HG03469 (cell line): ENCODE measurements around the gene SLC16A7.
"Not testable (repeated sequence)": the region's sequence is repeated elsewhere in the genome, so short reads cannot be mapped to it uniquely, and the experiment has no call there.

ENCODE experiments used
- ATAC-seq: cut with Tn5 transposase; IDR thresholded peaks from one replicate; pipeline ENCODE4 v1.9.1; 2021; ENCODE audit warnings: mild to moderate bottlenecking, moderate library complexity, moderate number of reproducible peaks; ENCODE audit not compliant: unreplicated experiment

SLC16A7 gene

GRCh38 chr12:59595883-59596540 is at the start of gene SLC16A7:
Gene SLC16A7 (plus strand): TSS chr12:59596029. CDS start chr12:59704802, 108,773 bp downstream.
- ATAC-seq, result peak; percentile 45

- ATAC-seq, result no peak
Observed at GRCh38 chr12:59548930-59549329, 46.9 kb upstream of the SLC16A7 start.

DNA sequence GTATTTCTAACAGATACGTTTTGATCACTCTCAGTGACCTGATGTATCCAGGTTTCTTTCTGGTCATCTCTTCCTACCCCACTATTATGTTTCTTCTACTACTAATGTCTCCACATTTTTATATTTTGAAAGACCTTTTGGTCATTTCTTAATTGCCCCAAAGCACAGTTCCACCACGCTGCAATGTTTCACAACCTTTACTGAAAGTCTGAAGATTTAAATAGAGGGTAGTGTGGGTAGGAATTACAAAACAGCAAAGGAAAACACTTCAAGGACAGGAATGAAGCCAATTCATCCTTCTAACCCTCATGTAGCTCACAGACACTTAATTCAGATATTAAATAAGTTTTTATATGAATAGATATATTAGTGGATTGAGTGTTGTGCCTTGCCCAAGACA is 36.1 kb upstream of the SLC16A7 start:
- no peak for ATAC-seq

- no peak for ATAC-seq
Observed at GRCh38 chr12:59570145-59570544, 25.7 kb upstream of the SLC16A7 start.

- no peak for ATAC-seq
Observed at GRCh38 chr12:59574406-59574805, 21.4 kb upstream of the SLC16A7 start.

DNA sequence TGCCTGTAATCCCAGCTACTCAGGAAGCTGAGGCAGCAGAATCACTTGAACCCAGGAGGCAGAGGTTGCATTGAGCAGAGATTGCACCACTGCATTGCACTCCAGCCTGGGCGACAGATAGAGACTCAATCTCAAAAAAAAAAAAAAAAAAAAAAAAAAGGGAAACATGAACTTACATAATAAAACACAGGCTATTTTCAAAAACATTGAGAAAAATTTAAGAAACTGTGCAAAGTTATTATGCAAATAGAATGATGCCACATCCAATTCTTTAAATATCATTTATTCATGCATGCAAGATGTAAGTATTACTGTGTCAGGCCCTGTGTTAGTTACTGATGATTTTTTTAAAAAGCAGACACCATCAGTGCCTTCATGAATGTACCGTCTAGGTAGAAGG is 20.0 kb upstream of the SLC16A7 start:
- no peak for ATAC-seq

- ATAC-seq, result no peak
Observed at GRCh38 chr12:59578254-59578653, 17.6 kb upstream of the SLC16A7 start.

DNA sequence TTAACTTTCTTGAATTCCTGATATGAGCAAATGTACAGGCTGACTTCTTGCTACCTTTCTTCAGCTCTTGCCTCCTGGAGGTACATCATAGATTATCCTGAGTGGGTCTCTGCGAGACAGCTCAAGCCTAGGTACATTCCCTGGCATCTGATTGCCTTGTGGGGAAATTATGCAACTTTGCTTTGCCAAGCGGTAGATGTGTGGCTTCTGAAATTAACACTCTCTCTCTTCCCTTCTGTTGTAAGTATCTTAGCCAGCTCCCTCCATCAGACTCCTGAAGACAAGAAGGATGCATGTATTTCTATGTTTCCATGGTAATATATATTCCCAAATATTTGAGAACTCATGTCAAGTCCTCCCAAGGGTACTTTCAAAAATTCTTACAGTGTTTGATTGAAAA is 16.2 kb upstream of the SLC16A7 start:
- no peak for ATAC-seq

DNA sequence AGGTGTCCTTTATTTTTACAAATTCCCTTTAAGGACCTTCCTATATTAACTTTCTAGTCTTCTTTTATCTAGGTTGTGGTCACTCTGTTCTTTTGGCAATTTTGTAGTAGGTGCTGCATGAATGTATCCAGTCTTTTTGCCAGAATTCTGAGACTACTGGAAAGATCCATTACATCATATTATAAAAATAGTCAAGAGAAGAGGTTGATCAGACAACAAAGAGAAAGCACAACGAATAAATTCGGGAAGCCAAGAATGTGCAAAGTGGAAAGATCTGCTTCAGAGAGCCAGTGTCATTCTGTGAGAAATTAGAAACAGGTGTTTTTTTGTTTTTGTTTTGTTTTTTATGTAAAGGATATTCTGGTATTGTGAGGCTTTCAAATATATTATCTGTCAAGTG is 15.8 kb upstream of the SLC16A7 start:
- ATAC-seq, result no peak

- ATAC-seq, result no peak
Observed at GRCh38 chr12:59583003-59583712, 12.7 kb upstream of the SLC16A7 start.

GRCh38 chr12:59587710-59588109 is 8.1 kb upstream of the SLC16A7 start:
- ATAC-seq, result no peak

DNA sequence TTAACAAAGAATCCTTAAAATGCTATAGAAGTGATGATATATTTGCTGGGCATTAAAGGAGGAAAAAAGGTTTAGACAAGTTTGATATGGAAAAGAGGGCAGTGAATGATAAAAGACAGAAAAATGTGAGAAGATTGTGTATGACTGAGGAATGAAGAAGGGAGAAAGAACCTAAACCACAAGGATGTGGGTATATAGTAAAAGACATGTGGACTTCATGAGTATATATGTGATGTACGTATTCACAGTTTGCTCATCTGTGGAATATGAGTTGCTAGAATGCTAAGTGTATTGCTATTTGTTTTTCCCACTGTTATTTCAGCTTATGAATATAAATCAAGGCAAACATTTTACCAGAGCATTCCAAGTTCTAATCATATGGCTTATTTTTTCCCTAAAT is 2.1 kb upstream of the SLC16A7 start:
- no peak for ATAC-seq

DNA sequence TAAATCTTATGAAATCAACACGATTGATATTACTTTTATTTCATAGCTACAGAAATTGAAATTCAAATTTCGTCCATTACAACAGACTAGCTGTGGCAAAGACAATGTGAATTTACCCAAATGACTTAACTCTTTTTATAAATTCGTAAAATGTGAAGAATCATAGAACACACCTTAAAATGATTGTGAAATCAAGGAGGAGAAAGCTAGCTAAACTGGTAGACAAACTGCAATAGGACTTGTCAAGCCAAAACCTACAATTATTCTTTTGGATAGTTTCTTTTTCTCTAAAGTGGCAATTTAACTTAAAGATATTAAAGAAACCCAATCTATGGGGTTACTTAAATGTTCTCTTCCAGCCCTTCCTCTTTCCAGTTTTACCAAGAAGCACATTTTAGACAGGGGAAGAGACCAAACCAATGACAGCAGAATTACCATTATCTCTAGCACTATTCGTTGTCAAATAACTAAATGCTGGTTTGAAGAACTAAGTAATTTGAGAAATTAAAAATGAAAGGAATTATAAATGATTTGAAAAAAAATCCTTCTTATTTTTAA is 807 bp upstream of the SLC16A7 start:
- ATAC-seq, result no peak

- no peak for ATAC-seq
Observed at GRCh38 chr12:59595565-59595882, 305 bp upstream of the SLC16A7 start.

DNA sequence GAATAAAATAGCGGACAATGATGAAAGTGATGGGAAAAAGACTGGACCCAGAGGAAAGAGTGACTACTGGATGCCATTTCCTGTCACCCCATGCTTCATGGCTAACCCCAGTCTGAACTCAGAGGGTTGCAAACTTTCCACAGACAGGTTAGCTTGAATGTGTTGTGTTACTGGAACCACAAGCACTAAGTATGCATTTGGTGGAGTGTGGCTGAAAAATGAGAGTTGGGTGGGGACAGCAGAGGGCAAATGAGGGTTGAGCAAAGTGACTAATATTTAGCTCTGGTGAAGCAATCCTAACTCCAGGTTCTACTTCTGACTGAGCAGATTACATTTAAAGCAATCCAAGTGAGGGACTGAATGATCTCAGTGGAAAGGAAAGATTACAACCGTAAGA is 1.6 kb downstream of the SLC16A7 start:
- peak; percentile 51 for ATAC-seq

GRCh38 chr12:59600171-59600570 is 4.3 kb downstream of the SLC16A7 start:
- ATAC-seq, result no peak

GRCh38 chr12:59603754-59604153 is 7.9 kb downstream of the SLC16A7 start:
- no peak for ATAC-seq

GRCh38 chr12:59612823-59613434 is 17.1 kb downstream of the SLC16A7 start:
- not testable (repeated sequence) for ATAC-seq

DNA sequence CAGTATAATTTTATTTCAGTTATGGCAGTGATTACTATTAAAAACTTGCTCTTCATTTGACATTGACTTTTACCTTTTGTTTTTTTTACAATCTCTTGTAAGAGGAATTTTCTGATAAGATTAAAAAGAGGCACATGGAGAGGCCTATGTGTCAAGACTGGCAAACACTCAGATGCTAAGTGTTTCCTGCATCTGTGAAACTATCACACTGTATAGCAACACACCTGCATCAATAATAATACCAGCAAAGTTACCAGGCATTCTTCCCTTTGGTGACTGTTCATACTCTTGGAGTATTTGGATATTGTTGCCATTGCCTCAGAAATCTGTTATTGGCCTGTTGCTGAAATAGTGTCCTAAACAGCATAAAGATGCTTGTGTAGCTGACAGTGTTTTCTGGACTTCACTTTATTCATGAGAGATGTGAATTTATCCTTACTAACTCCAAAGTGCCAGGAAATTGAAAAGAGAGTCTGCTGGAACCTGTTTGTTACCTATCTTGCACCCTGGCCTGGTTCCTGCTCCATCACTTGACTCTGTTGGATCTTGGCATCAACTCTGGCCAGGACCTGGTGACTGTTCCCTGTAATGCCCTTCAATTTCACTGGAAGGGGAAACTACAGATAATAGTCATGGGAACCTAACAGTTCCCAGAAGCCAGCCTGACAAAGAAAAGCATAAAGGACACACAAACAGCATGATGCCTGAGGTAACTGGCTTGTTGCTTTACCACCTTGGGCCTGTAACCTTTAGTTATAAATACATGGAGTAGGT is 19.8 kb downstream of the SLC16A7 start:
- ATAC-seq, result no peak

- no peak for ATAC-seq
Observed at GRCh38 chr12:59619461-59620240, 23.8 kb downstream of the SLC16A7 start.
